OCI-LY3 (cell line): ENCODE data around the gene FAAP20.

Source experiments
- H2AFZ ChIP-seq: fragments of 200-600, 300-600 bp; shearing (Covaris generic); 2 replicates; pipeline ENCODE4 v1.6.0; 2014; ENCODE audit warnings: antibody characterized with exemption, low read depth, low read length
- H3K27ac ChIP-seq: fragments of 200-600, 300-600 bp; sonication (generic); 2 replicates; pipeline ENCODE4 v1.5.1; 2014; ENCODE audit warnings: mild to moderate bottlenecking, low read length, moderate library complexity, mixed read lengths
- H3K27me3 ChIP-seq: fragments of 200-600, 300-600 bp; sonication (generic); 2 replicates; pipeline ENCODE4 v1.6.1; 2014; ENCODE audit warnings: low read depth, low read length, mixed read lengths
- H3K36me3 ChIP-seq: fragments of 200-600, 300-600 bp; sonication (generic); replicated peaks from 2 replicates; pipeline ENCODE3; 2014; ENCODE audit warnings: low read depth, low read length, mixed read lengths
- H3K4me1 ChIP-seq: fragments of 300-600, 200-600 bp; sonication (generic); 2 replicates; pipeline ENCODE4 v1.6.1; 2014; ENCODE audit warnings: low read length, mixed read lengths
- H3K4me2 ChIP-seq: fragments of 200-600, 300-600 bp; sonication (generic); 2 replicates; pipeline ENCODE4 v1.6.1; 2014; ENCODE audit warnings: low read length, mixed read lengths
- H3K4me3 ChIP-seq: fragments of 300-600, 200-600 bp; sonication (generic); 2 replicates; pipeline ENCODE4 v1.5.1; 2014; ENCODE audit warnings: antibody characterized with exemption, mild to moderate bottlenecking, low read length, moderate library complexity
- H3K79me2 ChIP-seq: fragments of 300-600, 200-600 bp; shearing (Covaris generic); 2 replicates; pipeline ENCODE4 v1.6.1; 2014; ENCODE audit warnings: mild to moderate bottlenecking, low read length, mixed read lengths
- H3K9ac ChIP-seq: fragments of 300-600, 200-600 bp; shearing (Covaris generic); 2 replicates; pipeline ENCODE4 v1.6.0; 2014; ENCODE audit warnings: mild to moderate bottlenecking, low read length, moderate library complexity
- H3K9me3 ChIP-seq: fragments of 200-600, 300-600 bp; shearing (Covaris generic); 2 replicates; pipeline ENCODE4 v1.6.1; 2014; ENCODE audit warnings: low read length, mixed read lengths; ENCODE audit not compliant: insufficient read depth
- H4K20me1 ChIP-seq: fragments of 200-600, 300-600 bp; sonication (generic); 2 replicates; pipeline ENCODE4 v1.6.1; 2016; ENCODE audit warnings: low read length, mixed read lengths; ENCODE audit not compliant: insufficient read depth
- CTCF ChIP-seq: fragments of 200-600, 300-600 bp; sonication (generic); IDR thresholded peaks from 2 replicates; pipeline ENCODE4 v1.5.1; 2014; ENCODE audit warnings: antibody characterized with exemption, low read length, low read depth
- EZH2phosphoT487 ChIP-seq: fragments of 200-600 bp; shearing (Covaris generic); IDR thresholded peaks from 2 replicates; pipeline ENCODE4 v1.6.1; 2018; ENCODE audit warnings: antibody characterized with exemption, mixed run types, low read depth

Gene FAAP20

GRCh38 chr1:2237773-2238172 is 43.2 kb upstream of the FAAP20 start:
- peaks cover 86% of the 10 kb centered on the region for H4K20me1 ChIP-seq
- TF ChIP-seq CTCF (no peak; the same call in 1 of the 2 replicates), EZH2phosphoT487 (no peak)
- no peak overlapping the region for H2AFZ ChIP-seq
- peaks cover 96% of the 10 kb centered on the region for H3K79me2 ChIP-seq
- H3K9ac ChIP-seq = no peak overlapping the region
- H3K27me3 ChIP-seq = no peaks in the 10 kb centered on the region
- no peak overlapping the region for H3K27ac ChIP-seq
- H3K4me2 ChIP-seq = no peak overlapping the region
- no peak overlapping the region for H3K4me3 ChIP-seq
- peaks cover 11% of the 10 kb centered on the region for H3K4me1 ChIP-seq
- H3K9me3 ChIP-seq = no peaks in the 10 kb centered on the region
- H3K36me3 ChIP-seq = no peaks in the 10 kb centered on the region

- Histone ChIP-seq H3K4me1 (peaks cover 13% of the 10 kb centered on the region), H3K36me3 (no peaks in the 10 kb centered on the region), H3K27ac (no peak overlapping the region), H3K27me3 (no peaks in the 10 kb centered on the region), H3K9ac (no peak overlapping the region), H3K4me2 (no peak overlapping the region), H3K79me2 (peaks cover 96% of the 10 kb centered on the region), H4K20me1 (peaks cover 86% of the 10 kb centered on the region), H3K9me3 (no peaks in the 10 kb centered on the region), H2AFZ (no peak overlapping the region), H3K4me3 (no peak overlapping the region)
- TF ChIP-seq CTCF (no peak), EZH2phosphoT487 (no peak)
Measured at GRCh38 chr1:2236695-2237677, 42.4 kb upstream of the FAAP20 start.

GRCh38 chr1:2235300-2235998 is 40.9 kb upstream of the FAAP20 start:
- peaks cover 23% of the 10 kb centered on the region for H3K4me1 ChIP-seq
- H4K20me1 ChIP-seq = peaks cover 93% of the 10 kb centered on the region
- TF ChIP-seq EZH2phosphoT487 (no peak), CTCF (no peak)
- no peak overlapping the region for H3K4me3 ChIP-seq
- no peaks in the 10 kb centered on the region for H3K36me3 ChIP-seq
- H3K9me3 ChIP-seq = no peaks in the 10 kb centered on the region
- H3K27ac ChIP-seq = no peak overlapping the region
- H3K27me3 ChIP-seq = no peaks in the 10 kb centered on the region
- no peak overlapping the region for H3K9ac ChIP-seq
- peak overlapping the region; percentile 1 for H3K4me2 ChIP-seq
- H2AFZ ChIP-seq = no peak overlapping the region
- H3K79me2 ChIP-seq = peaks cover 99% of the 10 kb centered on the region

- H3K36me3 ChIP-seq = peaks cover 3% of the 10 kb centered on the region
- H3K4me1 ChIP-seq = peaks cover 30% of the 10 kb centered on the region
- no peak overlapping the region for H3K4me3 ChIP-seq
- peaks cover 99% of the 10 kb centered on the region for H3K79me2 ChIP-seq
- H2AFZ ChIP-seq = no peak overlapping the region
- H3K27ac ChIP-seq = no peak overlapping the region
- H3K27me3 ChIP-seq = no peaks in the 10 kb centered on the region
- TF ChIP-seq CTCF (no peak), EZH2phosphoT487 (no peak)
- H3K9ac ChIP-seq = no peak overlapping the region
- H4K20me1 ChIP-seq = peaks cover 93% of the 10 kb centered on the region
- no peak overlapping the region for H3K4me2 ChIP-seq
- no peaks in the 10 kb centered on the region for H3K9me3 ChIP-seq
Measured at GRCh38 chr1:2234762-2235113, 40.2 kb upstream of the FAAP20 start.
